Right atrium auricular region (tissue), 2 donors: ENCODE data around the gene LRMDA. TPM values are rescaled to one million over a fixed set of nuclear protein-coding genes. Genes with fewer than 3 reads are reported as not detected.

Source experiments
- DNase-seq: peaks from one replicate; pipeline ENCODE4 v3.0.0-alpha.2; 2019; ENCODE audit warnings: low spot score
- H3K27ac ChIP-seq, 2 donors: fragments of 200-600 bp; sonication (generic); 1 replicate in 1 of 2; 2 replicates in 1 of 2; pipeline ENCODE4 v1.5.1; 2016 to 2019
- H3K27me3 ChIP-seq, 2 donors: fragments of 200-600 bp; sonication (generic); one replicate each; pipeline versions ENCODE4 v1.5.1 to v1.6.0; 2017 to 2019
- H3K36me3 ChIP-seq: fragments of 200-600 bp; sonication (generic); one replicate; pipeline ENCODE4 v1.5.1; 2016
- H3K4me1 ChIP-seq, 2 donors: fragments of 200-600 bp; sonication (generic); one replicate each; pipeline versions ENCODE4 v1.5.1 to v1.6.0; 2017 to 2019
- H3K4me3 ChIP-seq, 2 donors: fragments of 200-600 bp; sonication (generic); 1 replicate in 1 of 2; 2 replicates in 1 of 2; pipeline ENCODE4 v1.5.1; 2017 to 2019; ENCODE audit warnings: mild to moderate bottlenecking in 1 of 2, moderate library complexity in 1 of 2
- H3K9me3 ChIP-seq, 2 donors: fragments of 200-600 bp; sonication (generic); one replicate each; pipeline ENCODE4 v1.5.1; 2019
- total RNA-seq, 2 donors: library from RNA; depleted of rRNA; stranded (reverse); fragments of >200 nt; gene quantifications; one replicate each; pipeline ENCODE4 v1.1.0, GENCODE V29; 2016
- TF ChIP-seq, protein P1 (sequence below), 2 donors: fragments of 200-600 bp; sonication (generic); IDR thresholded peaks; one replicate each; pipeline ENCODE4 v1.5.1; 2019; ENCODE audit warnings: antibody characterized with exemption in 2 of 2

The LRMDA gene
- total RNA-seq, 2 donors from 2014 or later = 6.1 to 19.1 TPM

DNA sequence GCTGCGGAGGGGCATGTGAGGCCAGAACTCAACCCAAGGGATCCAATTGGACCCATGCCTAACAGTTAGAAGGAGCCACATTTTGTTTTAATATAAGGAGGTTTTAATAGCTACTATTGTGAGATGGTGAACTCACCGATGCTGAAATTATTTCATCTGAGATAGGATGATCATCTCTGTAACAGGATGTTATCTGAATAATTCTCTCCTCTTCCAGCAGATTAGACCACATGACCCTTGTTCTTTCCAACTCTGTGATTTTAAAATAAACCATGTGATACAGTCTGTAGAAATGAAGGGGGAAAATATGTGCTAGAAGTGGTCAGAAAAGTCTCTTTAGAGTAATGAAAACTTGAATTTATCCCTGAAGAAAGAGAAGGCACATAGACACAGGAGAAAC, 385.8 kb downstream of the LRMDA start:
- H3K27ac ChIP-seq = no peak overlapping the region
- no peaks in the 10 kb centered on the region for H3K4me1 ChIP-seq
- H3K4me3 ChIP-seq = no peak overlapping the region
- H3K36me3 ChIP-seq = no peaks in the 10 kb centered on the region
- no peaks in the 10 kb centered on the region for H3K27me3 ChIP-seq
- TF ChIP-seq, protein P1, sequence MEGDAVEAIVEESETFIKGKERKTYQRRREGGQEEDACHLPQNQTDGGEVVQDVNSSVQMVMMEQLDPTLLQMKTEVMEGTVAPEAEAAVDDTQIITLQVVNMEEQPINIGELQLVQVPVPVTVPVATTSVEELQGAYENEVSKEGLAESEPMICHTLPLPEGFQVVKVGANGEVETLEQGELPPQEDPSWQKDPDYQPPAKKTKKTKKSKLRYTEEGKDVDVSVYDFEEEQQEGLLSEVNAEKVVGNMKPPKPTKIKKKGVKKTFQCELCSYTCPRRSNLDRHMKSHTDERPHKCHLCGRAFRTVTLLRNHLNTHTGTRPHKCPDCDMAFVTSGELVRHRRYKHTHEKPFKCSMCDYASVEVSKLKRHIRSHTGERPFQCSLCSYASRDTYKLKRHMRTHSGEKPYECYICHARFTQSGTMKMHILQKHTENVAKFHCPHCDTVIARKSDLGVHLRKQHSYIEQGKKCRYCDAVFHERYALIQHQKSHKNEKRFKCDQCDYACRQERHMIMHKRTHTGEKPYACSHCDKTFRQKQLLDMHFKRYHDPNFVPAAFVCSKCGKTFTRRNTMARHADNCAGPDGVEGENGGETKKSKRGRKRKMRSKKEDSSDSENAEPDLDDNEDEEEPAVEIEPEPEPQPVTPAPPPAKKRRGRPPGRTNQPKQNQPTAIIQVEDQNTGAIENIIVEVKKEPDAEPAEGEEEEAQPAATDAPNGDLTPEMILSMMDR (IDR thresholded peaks at IDR 0.05) = no peak
- no peaks in the 10 kb centered on the region for H3K9me3 ChIP-seq
- no peak for DNase-seq

DNA sequence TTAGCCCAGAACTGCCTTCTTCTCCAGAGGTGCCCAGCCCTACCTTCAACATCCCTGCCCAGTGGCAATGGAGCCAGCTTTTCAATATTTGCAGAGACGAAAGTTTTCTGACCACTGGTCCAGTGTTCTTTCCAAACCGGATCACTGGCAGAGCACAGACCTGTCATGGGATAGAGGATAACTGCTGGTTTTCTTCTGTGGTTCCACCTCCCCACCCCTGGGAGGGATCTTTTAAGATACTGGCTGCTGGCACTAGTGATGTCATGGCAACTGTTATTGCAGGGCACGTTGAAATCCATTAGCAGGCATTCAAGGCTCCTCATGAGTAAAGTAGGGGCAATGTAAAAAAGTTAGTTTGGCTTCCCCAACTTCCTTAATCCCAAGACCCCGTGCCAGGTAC, 387.1 kb downstream of the LRMDA start:
- no peaks in the 10 kb centered on the region for H3K36me3 ChIP-seq
- DNase-seq = no peak
- H3K9me3 ChIP-seq = no peaks in the 10 kb centered on the region
- no peaks in the 10 kb centered on the region for H3K4me1 ChIP-seq
- no peak overlapping the region for H3K27ac ChIP-seq
- TF ChIP-seq, protein P1 (IDR thresholded peaks at IDR 0.05) = no peak
- H3K4me3 ChIP-seq = no peak overlapping the region
- no peaks in the 10 kb centered on the region for H3K27me3 ChIP-seq

DNA sequence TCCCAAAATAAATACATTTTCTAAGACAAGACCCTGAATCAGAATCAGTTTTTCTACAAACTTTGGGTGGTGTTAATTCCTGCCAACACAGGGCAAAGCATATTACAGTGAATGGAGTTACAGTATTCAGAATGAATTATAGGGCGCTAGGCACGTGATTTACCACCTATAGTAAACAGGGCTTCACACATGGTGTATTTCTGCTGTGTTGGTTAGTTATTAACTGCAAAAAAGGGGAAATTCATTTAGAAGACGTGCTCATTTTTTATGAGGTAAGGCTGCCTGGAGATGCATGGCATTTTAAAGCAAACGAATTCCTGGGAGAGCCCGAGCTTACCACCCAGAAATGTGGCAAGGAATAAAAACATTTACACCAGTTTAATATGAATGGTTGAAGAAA, 393.8 kb downstream of the LRMDA start:
- TF ChIP-seq, protein P1 (IDR thresholded peaks at IDR 0.05) = no peak
- Histone ChIP-seq H3K36me3 (no peaks in the 10 kb centered on the region), H3K27me3 (no peaks in the 10 kb centered on the region), H3K9me3 (no peaks in the 10 kb centered on the region), H3K27ac (no peak overlapping the region), H3K4me1 (no peaks in the 10 kb centered on the region), H3K4me3 (no peak overlapping the region)
- no peak for DNase-seq

DNA sequence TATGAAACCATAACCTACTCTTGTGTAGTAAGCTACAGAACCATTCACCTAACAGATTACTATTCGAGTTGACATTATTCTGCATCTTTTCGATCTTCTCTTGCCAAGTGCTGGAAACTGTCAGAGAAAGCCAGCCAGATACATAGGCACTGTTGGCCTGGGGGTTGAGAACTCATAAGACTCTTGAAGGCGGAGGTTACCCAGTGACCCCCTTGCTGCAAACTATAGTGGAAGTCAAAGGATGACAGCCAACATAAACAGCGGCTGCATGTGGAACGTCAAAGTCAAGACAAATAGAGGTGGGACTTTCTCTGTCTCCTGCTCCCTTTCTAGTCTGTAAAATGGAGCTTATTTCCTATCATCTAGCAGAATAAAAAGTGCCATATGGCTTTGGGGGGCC, 394.2 kb downstream of the LRMDA start:
- no peaks in the 10 kb centered on the region for H3K9me3 ChIP-seq
- no peaks in the 10 kb centered on the region for H3K36me3 ChIP-seq
- no peaks in the 10 kb centered on the region for H3K4me1 ChIP-seq
- TF ChIP-seq, protein P1 (IDR thresholded peaks at IDR 0.05) = no peak
- DNase-seq = no peak
- no peak overlapping the region for H3K27ac ChIP-seq
- H3K4me3 ChIP-seq = no peak overlapping the region
- H3K27me3 ChIP-seq = no peaks in the 10 kb centered on the region

DNA sequence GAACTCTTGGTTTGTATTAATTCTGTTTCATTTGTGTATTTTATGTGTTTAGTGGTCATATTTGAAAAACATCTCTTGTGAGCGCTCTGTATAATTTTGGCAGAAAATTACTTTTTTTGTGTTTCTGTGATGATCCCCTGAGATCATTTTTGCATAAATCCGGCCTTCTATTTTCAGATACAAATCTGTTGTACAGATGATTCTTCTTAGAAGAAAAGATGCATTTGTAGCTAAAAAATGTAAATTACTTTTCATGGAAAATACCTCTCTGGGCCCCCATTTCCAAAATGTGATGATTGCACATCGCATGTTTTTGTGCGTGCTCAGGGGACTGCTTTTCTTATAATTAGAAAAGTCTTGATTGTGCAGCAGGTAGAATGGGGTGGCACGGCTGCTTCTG, 395.4 kb downstream of the LRMDA start:
- Histone ChIP-seq H3K36me3 (no peaks in the 10 kb centered on the region), H3K27me3 (no peaks in the 10 kb centered on the region), H3K9me3 (no peaks in the 10 kb centered on the region), H3K4me1 (no peaks in the 10 kb centered on the region), H3K4me3 (no peak overlapping the region), H3K27ac (no peak overlapping the region)
- DNase-seq = no peak
- TF ChIP-seq, protein P1 (IDR thresholded peaks at IDR 0.05) = no peak

DNA sequence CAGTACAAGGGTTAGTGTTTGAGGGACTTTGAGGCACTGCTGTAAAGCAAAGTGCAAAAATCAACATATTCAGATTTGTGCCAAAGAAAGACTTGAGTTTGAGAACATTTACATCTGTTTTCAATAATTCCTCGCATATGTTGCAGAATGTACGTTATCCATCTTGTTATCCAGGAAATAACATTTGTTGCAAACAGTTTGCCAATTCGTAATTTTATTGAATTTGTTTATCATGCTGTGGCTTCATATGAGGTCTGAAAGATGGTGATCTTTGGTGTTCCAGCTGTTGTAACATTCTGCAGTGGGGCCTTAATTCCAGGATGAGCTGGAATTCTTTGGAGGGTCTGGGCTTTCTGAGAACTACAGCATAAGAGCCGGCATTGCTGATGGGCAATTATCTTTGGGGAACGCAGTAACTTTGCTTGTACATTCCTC, 396.2 kb downstream of the LRMDA start:
- Histone ChIP-seq H3K27ac (no peak overlapping the region), H3K9me3 (no peaks in the 10 kb centered on the region), H3K36me3 (no peaks in the 10 kb centered on the region), H3K27me3 (no peaks in the 10 kb centered on the region), H3K4me1 (no peaks in the 10 kb centered on the region), H3K4me3 (no peak overlapping the region)
- TF ChIP-seq, protein P1 (IDR thresholded peaks at IDR 0.05) = no peak
- DNase-seq = no peak
